Measurements from ENCODE around the gene OXSM.

OXSM gene

GRCh38 chr3:25789596-25790556 lies at the start of gene OXSM:
Gene OXSM (plus strand): TSS chr3:25790090. CDS start chr3:25791021, 931 bp downstream.
- DNase-seq: peak; percentile 91

DNA sequence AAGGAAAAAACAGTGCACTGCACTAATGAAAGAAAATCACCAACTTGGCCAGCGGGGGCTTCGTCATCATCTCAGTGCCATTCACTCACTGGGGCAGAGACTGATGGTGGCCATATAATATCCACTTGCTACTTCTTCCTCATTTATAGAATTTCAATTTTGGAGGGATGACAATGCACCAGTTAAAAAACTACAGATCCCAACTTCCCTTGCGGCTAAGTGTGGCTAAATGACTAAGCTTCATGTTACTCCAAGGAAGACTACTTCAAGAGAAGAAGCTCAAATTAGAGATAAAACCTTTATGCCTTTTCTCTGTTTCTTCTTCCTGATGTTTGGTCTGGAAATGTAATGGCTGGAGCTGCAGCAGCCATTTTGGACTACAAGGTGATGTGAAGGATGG lies 45.4 kb upstream of the OXSM start:
- DNase-seq: no peak

GRCh38 chr3:25747033-25747432 lies 42.9 kb upstream of the OXSM start:
- no peak for DNase-seq

DNA sequence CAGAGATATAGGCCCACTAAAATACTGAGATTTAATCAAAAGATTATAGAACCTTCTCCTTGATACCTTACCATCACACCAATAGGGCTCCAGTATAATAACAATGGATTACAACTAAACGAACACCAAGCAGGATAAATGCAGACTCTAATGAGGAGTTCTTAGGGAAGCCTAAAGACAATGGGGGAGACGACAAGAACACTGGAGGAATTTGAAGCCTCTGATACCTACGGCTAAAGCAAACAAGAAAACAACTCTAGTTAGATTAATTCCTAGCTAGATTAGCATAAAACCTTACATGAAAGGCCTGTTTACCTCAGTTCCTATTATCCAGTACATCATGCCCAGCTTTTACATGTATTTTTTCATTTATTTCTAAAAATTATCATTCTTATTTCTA lies 41.7 kb upstream of the OXSM start:
- DNase-seq: no peak

GRCh38 chr3:25749031-25749581 lies 40.8 kb upstream of the OXSM start:
- DNase-seq: no peak

- no peak for DNase-seq
Measured at GRCh38 chr3:25751048-25751447, 38.8 kb upstream of the OXSM start.

GRCh38 chr3:25751725-25752124 lies 38.2 kb upstream of the OXSM start:
- no peak for DNase-seq

GRCh38 chr3:25768851-25769250 lies 21.0 kb upstream of the OXSM start:
- no peak for DNase-seq

DNA sequence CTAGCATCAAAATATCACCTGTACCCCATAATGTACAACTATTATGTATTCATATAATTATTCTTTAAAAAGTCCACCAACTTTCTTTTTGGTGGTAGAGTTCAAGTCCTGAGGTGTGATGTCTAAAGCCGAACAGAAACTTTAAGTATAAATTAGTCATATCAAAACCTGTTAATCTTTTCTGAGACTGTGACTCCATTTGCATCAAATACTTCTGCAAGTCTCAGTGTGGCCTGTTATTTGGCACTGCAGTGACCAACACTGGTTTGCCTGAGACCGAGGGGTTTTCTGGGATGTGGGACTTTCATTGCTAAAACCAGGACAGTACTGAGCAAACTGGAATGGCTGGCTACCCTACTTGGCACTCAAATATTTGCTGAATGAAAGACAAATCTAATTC lies 14.0 kb upstream of the OXSM start:
- no peak for DNase-seq

DNA sequence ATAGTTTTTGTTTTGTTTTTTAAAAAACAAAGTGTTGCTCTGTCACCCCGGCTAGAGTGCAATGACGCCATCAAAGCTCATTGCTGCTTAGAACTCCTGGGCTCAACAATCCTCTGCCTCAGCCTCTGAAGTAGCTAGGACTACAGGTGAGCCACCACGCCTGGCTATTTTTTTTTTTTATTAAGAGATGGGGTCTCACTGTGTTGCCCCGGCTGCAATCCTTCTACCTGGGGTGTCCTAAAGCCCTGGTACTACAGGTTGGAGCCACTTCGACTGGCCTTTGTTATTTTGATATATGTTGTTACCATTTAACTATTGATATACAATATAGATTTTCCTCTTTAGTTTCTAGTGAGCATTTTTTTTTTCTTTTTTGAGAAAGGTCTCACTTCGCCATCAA lies 9.3 kb upstream of the OXSM start:
- DNase-seq: no peak

DNA sequence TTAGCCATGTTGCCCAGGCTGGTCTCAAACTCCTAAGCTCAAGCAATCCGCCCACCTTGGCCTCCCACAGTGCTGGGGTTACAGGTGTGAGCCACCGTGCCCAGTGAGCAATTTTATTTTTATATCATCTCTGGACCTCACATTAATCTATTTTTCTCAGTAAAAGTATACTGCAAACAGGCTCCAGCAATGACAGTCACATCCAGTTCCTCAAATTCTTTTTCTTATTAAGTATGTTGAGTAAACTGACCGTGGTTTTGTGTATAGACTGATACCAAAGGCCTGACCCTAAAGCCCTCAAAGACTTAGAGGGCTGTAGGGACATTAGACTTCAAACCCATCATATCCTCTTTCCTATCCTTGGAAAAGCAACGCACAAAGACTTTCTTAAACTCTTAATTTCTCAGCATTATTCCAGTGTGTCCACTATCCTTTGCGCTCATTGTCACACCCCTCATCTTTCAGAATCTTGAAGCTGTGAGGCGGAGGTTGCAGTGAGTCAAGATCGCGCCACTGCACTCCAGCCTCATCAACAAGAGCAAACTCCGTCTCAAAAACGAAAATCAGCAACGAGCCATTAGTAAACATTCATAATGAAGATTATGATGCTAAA lies 8.6 kb upstream of the OXSM start:
- no peak for DNase-seq

GRCh38 chr3:25781758-25782594 lies 7.9 kb upstream of the OXSM start:
- no peak for DNase-seq

GRCh38 chr3:25782636-25782937 lies 7.3 kb upstream of the OXSM start:
- DNase-seq: no peak

DNA sequence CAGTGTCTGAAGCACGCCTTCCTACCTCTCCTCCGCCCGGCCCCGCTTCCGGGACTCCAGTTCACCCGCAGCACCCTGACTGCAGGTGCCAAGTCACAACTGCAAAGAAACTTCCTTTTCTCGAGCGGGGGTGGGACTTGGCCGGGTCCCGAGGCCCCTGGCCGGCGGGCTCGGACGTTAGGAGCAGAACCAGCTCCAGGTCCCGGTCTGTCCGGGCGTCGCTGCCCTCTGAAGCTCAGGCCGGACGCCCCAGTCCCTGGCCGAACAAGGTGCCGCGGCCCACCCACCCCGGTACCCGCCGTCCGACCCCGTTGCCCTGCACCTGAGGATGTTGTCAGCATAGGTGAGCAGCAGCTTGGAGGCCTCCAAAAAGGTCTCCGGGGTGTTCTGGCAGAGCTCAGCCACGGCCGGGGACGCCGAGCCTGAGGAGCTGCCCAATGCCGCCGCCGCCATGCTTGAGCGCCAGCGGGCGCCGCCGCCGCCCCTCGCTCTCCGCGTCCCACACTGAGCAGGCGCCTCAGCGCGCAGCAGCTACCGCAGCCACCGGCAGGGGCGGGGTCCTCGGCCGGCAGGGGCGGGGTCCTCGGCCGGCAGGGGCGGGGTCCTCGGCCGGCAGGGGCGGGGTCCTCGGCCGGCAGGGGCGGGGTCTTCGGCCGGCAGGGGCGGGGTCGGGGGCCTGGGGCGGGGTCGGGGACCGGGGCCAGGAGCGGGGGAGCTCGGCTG lies 6.8 kb upstream of the OXSM start, which contains the start of gene NGLY1:
Gene NGLY1 (minus strand): TSS at position 506 of the 723 bp plus-strand sequence. CDS start 53 bp downstream, at position 453.
- DNase-seq: peak; percentile 77

DNA sequence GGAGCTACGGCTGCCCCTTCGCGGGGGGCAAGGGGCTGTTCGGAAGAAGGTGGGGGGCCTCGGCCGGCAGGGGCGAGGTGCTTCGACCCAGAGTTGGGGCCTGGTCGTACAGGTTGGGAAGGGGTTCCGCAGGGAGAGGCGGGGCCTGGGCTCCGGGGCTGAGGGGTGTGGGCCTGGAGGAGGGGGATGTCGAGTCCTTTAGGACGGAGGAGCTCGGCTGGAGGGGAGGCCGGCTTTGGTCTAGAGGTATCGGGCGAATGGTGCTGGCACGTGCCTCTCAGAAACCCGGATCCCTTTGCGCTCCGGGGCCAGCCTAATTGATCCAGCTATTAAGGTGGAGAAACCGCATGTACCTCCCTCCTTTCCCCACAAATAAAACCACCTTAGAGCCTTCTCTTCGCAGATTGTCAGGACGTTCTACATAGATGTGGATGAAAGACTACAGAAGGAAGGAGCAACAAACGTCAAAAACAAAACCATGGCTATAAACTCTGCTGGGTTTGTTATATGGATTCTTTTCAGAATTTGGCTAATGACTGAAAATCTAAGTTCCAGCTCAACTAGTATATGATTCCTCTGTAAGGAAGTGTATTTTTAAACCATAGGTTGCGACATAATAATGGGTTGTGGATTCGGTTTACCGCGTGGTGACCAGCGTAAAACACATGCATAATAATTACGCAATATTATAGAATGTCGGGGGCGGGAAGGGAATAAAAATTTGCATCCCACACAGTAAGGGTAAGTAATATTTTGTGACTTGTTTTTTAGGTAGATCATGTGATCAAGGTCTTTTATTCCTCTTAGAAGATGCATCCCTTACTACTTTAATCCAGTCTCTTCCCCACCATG lies 6.0 kb upstream of the OXSM start:
- DNase-seq: peak; percentile 44

DNA sequence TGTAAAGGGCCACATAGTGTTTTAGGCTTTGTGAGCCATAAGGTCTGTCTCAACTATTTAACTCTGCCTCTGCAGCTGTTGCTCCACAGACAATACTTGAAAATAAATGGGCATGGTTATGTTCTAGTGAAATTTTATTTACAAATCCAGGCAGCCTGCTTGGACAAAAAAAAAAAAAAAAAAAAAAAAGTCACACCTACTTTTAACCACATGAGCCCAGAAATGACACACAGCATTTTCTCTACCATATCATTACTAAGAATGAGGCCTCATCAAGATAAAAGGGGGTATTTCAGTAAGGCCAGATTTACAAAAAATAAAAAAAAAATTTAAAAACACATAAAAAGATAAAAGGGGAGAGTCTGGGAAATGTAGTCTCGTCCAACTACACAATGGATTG lies 4.9 kb upstream of the OXSM start:
- DNase-seq: no peak

DNA sequence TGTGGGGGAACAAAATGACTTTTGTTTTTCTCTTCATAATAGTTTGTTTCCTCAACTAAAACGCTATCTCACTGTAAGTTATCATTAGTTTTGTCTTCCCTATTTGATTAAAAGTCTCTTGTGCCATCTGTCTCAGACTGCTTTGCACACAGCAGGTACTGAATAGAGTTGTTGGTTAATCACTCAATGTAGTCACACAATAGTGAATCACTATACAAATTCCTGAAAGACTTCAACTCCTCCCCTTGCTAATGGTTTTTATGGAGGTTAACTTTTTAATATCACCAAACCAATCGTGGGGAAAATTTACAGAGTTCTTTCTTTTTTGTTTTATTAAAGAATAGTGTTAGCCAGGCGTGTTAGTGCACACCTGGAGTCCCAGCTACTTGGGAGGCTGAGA lies 4.1 kb upstream of the OXSM start:
- no peak for DNase-seq

DNA sequence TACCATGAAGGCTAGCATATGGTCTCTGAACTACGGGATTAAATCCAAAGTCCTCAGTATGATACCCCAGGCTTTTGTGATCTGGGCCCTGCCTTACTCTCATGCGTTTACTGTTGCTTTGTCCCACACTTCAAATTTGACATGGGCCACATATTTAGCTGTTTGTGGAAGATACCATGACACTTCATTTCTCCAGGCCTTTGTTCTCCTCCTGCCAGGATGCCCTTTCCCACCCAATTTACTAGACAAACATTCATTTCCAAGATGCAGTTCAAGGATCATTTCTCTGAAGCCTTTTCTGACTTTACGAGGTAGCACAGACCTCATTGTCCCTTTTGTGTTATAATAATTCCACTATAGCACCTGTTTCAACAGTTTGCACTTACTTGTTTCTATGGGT lies 2.2 kb upstream of the OXSM start:
- no peak for DNase-seq

DNA sequence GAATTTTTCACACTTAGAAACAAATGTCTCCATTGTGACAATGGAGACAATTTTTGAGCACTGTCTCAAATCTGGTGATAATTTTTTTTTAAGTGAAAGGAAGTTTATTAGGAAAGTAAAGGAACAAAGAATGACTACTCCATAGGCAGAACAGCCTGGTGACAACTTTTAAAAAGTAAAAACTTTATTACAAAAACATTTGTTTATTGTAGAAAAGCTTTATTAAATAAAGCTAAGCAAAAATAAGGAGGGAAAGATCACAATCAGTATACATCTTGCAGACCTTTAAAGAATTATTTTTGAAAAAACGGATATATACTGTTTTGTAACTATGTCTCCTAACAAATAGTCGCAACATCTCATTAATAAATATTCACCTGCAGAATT lies 688 bp upstream of the OXSM start:
- no peak for DNase-seq

- DNase-seq: no peak
Measured at GRCh38 chr3:25801786-25802185, 11.9 kb downstream of the OXSM start.

GRCh38 chr3:25803833-25804232 lies 13.9 kb downstream of the OXSM start:
- no peak for DNase-seq

DNA sequence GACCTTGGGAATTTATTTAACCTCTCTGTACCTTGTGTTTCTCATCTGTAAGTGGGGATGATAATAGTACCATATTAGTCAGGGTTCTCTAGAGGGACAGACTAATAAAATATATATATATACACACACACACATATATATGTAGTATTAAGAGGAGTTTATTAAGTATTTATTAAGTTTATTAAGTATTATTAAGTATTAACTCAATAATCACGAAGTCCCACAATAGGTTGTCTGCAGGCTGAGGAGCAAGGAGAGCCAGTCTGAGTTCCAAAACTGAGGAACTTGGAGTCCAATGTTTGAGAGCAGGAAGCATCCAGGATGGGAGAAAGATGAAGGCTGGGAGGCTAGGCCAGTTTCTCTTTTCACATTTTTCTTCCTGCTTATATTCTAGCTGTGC lies 14.8 kb downstream of the OXSM start:
- DNase-seq: no peak

All from NCI-H2029 (cell line).